SU-DHL-6 (cell line): Measurements from ENCODE around the gene SPATA9.

Source experiments
- H2AFZ ChIP-seq: fragments of 200-600 bp; sonication (generic); 2 replicates; pipeline ENCODE4 v1.6.1; 2014; ENCODE audit warnings: low read depth, mild to moderate bottlenecking, moderate library complexity, mixed read lengths, antibody characterized with exemption, low read length; ENCODE audit not compliant: severe bottlenecking
- H3F3A ChIP-seq: fragments of 200-600 bp; shearing (Covaris generic); 2 replicates; pipeline ENCODE4 v1.6.0; 2016; ENCODE audit warnings: antibody characterized with exemption, mild to moderate bottlenecking; ENCODE audit not compliant: insufficient read depth
- H3K27ac ChIP-seq: fragments of 200-600 bp; sonication (generic); 2 replicates; pipeline ENCODE4 v1.5.1; 2016; ENCODE audit warnings: low read depth, mild to moderate bottlenecking, low read length, moderate library complexity, mixed read lengths
- H3K27me3 ChIP-seq: fragments of 200-600 bp; sonication (generic), shearing (Covaris generic); 2 replicates; pipeline ENCODE4 v1.6.0; 2014; ENCODE audit warnings: mild to moderate bottlenecking, low read length
- H3K36me3 ChIP-seq: fragments of 200-600 bp; sonication (generic); 2 replicates; pipeline ENCODE4 v1.6.1; 2014; ENCODE audit warnings: mild to moderate bottlenecking, low read length, mixed read lengths
- H3K4me2 ChIP-seq: fragments of 300-600, 200-600 bp; shearing (Covaris generic), sonication (generic); 2 replicates; pipeline ENCODE4 v1.6.0; 2014; ENCODE audit warnings: low read length, low read depth, mild to moderate bottlenecking; ENCODE audit not compliant: poor library complexity, severe bottlenecking
- H3K4me3 ChIP-seq: fragments of 200-600 bp; sonication (generic); 2 replicates; pipeline ENCODE4 v1.5.1; 2014; ENCODE audit warnings: antibody characterized with exemption, low read length, mild to moderate bottlenecking, mixed read lengths; ENCODE audit not compliant: insufficient read depth, poor library complexity, severe bottlenecking
- H3K79me2 ChIP-seq: fragments of 200-600 bp; sonication (generic); 2 replicates; pipeline ENCODE4 v1.6.1; 2014; ENCODE audit warnings: mild to moderate bottlenecking, low read length, moderate library complexity; ENCODE audit not compliant: insufficient read depth
- H3K9ac ChIP-seq: fragments of 200-600 bp; sonication (generic); 2 replicates; pipeline ENCODE4 v1.7.0; 2014; ENCODE audit warnings: mild to moderate bottlenecking, low read length
- H3K9me2 ChIP-seq: fragments of 200-600 bp; sonication (generic); replicated peaks from 2 replicates; pipeline ENCODE4 v1.6.1; 2014; ENCODE audit warnings: low read length; ENCODE audit not compliant: insufficient read depth
- H3K9me3 ChIP-seq: fragments of 200-600 bp; sonication (generic); 2 replicates; pipeline ENCODE4 v1.6.1; 2014; ENCODE audit warnings: low read length, mixed read lengths; ENCODE audit not compliant: insufficient read depth
- H4K20me1 ChIP-seq: fragments of 200-600 bp; sonication (generic); 2 replicates; pipeline ENCODE4 v1.6.1; 2014; ENCODE audit warnings: low read depth, mild to moderate bottlenecking, antibody characterized with exemption, low read length, moderate library complexity, mixed read lengths
- EZH2phosphoT487 ChIP-seq: fragments of 200-600 bp; sonication (generic), shearing (Covaris generic); conservative IDR thresholded peaks from 2 replicates; pipeline ENCODE4 v1.6.1; 2018; ENCODE audit warnings: mild to moderate bottlenecking, antibody characterized with exemption, low read length, moderate library complexity, mixed read lengths
- TF ChIP-seq, protein P1 (sequence below): fragments of 200-600 bp; sonication (generic); IDR thresholded peaks from one replicate; pipeline ENCODE4 v1.5.1; 2017; ENCODE audit warnings: antibody characterized with exemption, mild to moderate bottlenecking, low read length, moderate library complexity; ENCODE audit not compliant: insufficient read depth, poor library complexity, severe bottlenecking

Gene SPATA9

DNA sequence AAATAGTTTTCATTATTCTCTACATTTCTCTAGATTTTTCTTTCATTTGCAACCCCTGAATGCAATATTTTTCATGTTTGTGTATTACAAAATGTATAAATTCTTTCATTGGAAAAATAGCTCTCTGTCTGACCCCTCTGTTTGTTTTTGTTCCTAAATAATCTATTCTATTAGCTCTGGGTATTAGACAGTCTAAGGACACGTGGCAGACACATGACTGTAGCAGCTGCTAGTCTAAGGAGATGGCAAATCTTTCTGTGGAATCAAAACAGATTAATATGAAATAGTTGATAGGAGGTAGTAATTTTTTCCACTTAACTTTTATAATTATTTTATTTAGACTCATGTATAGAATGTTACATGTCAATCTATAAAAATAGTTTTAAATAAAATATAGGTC, 21.4 kb upstream of the SPATA9 start:
- H3F3A ChIP-seq: no peaks in the 10 kb centered on the region

DNA sequence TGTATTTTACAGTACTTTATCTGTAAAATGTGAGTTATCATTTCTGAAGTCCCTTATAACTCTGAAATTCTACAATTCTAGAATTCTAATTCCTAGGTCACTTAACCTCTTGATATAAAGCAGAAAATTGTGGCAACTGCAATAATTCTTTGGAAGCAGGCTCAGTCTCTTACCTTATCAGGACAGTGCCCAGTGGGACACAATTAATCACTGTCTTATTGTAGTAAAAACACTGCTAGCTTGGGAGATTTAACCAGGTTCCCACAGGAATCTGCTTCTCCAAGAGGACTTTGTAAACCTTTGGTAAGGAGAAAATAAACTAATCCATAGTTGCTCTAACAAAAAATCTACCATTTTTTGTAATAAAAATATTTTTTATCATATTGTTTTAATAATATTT, 18.3 kb upstream of the SPATA9 start:
- Histone ChIP-seq H3K27me3 (no peaks in the 10 kb centered on the region), H2AFZ (no peak overlapping the region), H3K36me3 (no peaks in the 10 kb centered on the region), H3F3A (no peaks in the 10 kb centered on the region), H3K79me2 (no peaks in the 10 kb centered on the region), H3K27ac (no peak overlapping the region), H3K4me2 (no peak overlapping the region), H3K9ac (no peak overlapping the region), H3K9me2 (no peaks in the 10 kb centered on the region), H3K4me3 (no peak overlapping the region), H3K9me3 (no peaks in the 10 kb centered on the region), H4K20me1 (no peaks in the 10 kb centered on the region)
- TF ChIP-seq EZH2phosphoT487: no peak
- TF ChIP-seq, protein P1, sequence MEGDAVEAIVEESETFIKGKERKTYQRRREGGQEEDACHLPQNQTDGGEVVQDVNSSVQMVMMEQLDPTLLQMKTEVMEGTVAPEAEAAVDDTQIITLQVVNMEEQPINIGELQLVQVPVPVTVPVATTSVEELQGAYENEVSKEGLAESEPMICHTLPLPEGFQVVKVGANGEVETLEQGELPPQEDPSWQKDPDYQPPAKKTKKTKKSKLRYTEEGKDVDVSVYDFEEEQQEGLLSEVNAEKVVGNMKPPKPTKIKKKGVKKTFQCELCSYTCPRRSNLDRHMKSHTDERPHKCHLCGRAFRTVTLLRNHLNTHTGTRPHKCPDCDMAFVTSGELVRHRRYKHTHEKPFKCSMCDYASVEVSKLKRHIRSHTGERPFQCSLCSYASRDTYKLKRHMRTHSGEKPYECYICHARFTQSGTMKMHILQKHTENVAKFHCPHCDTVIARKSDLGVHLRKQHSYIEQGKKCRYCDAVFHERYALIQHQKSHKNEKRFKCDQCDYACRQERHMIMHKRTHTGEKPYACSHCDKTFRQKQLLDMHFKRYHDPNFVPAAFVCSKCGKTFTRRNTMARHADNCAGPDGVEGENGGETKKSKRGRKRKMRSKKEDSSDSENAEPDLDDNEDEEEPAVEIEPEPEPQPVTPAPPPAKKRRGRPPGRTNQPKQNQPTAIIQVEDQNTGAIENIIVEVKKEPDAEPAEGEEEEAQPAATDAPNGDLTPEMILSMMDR: no peak

More for the DNA sequence above, 21.4 kb upstream of the SPATA9 start:
- Histone ChIP-seq H3K9me3 (no peaks in the 10 kb centered on the region), H3K9ac (no peak overlapping the region), H3K4me3 (no peak overlapping the region), H3K27me3 (no peaks in the 10 kb centered on the region), H3K9me2 (no peaks in the 10 kb centered on the region), H2AFZ (no peak overlapping the region), H3K79me2 (no peaks in the 10 kb centered on the region), H3K27ac (no peak overlapping the region), H3K4me2 (no peak overlapping the region), H4K20me1 (no peaks in the 10 kb centered on the region), H3K36me3 (no peaks in the 10 kb centered on the region)
- no peak for TF ChIP-seq EZH2phosphoT487
- TF ChIP-seq, protein P1: no peak

DNA sequence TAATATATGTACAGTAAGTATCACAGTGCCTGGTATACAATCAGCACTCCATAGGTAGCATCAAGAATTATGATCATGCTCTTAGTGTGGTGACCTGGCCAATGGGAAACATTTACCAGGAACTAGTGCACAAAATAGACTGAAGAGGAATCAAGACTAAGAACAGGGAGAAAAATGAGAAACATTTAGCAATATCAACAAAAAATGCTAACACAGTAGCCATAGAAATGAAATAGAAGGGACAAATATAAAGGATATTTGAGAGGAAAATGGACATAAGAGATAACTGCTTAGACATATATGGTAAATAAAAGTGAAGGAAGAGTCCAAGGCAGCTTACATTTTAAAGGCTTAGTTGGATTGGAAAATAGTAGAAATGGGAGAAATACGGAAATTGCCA, 16.5 kb upstream of the SPATA9 start:
- Histone ChIP-seq H3K9me3 (no peaks in the 10 kb centered on the region), H3K27ac (no peak overlapping the region), H3K79me2 (no peaks in the 10 kb centered on the region), H3K4me3 (no peak overlapping the region), H3K4me2 (no peak overlapping the region), H4K20me1 (no peaks in the 10 kb centered on the region), H2AFZ (no peak overlapping the region), H3F3A (no peaks in the 10 kb centered on the region), H3K27me3 (no peaks in the 10 kb centered on the region), H3K9me2 (no peaks in the 10 kb centered on the region), H3K36me3 (no peaks in the 10 kb centered on the region), H3K9ac (no peak overlapping the region)
- TF ChIP-seq, protein P1: no peak
- no peak for TF ChIP-seq EZH2phosphoT487
